RWPE2 (cell line): ENCODE measurements around the gene RHPN2.
"Not testable (repeated sequence)": the region's sequence is repeated elsewhere in the genome, so short reads cannot be mapped to it uniquely, and the experiment has no call there.

Source experiments
- ATAC-seq: fragments of 200-7000 bp; cut with Tn5 transposase; 3 replicates; pipeline ENCODE4 v1.9.1; 2021; ENCODE audit warnings: low read depth
- DNase-seq: peaks from one replicate; pipeline ENCODE4 v3.0.0-alpha.2; 2020; ENCODE audit warnings: low spot score
- H3K27ac ChIP-seq: fragments of 450-650 bp; 2 replicates; pipeline ENCODE4 v1.5.1; 2017; ENCODE audit warnings: mild to moderate bottlenecking; ENCODE audit not compliant: poor library complexity, severe bottlenecking
- H3K27me3 ChIP-seq: fragments of 250-450 bp; sonication (Bioruptor Pico); 2 replicates; pipeline ENCODE4 v1.5.1; 2021; ENCODE audit warnings: mild to moderate bottlenecking, moderate library complexity; ENCODE audit not compliant: insufficient read depth, poor library complexity, severe bottlenecking
- H3K36me3 ChIP-seq: fragments of 250-450 bp; sonication (Bioruptor Pico); 2 replicates; pipeline ENCODE4 v1.5.1; 2020; ENCODE audit warnings: low read depth, mild to moderate bottlenecking, moderate library complexity
- H3K4me1 ChIP-seq: fragments of 250-450 bp; sonication (Bioruptor Pico); 2 replicates; pipeline ENCODE4 v1.5.1; 2021; ENCODE audit warnings: mild to moderate bottlenecking, moderate library complexity; ENCODE audit not compliant: insufficient read depth, poor library complexity, severe bottlenecking
- H3K4me3 ChIP-seq: fragments of 250-450 bp; sonication (Bioruptor Pico); 2 replicates; pipeline ENCODE4 v1.5.1; 2021; ENCODE audit warnings: mild to moderate bottlenecking, moderate library complexity; ENCODE audit not compliant: severe bottlenecking
- H3K9me3 ChIP-seq: fragments of 250-450 bp; sonication (Bioruptor Pico); 2 replicates; pipeline ENCODE4 v1.5.1; 2021; ENCODE audit warnings: mild to moderate bottlenecking, moderate library complexity; ENCODE audit not compliant: severe bottlenecking
- TF ChIP-seq, protein P1 (sequence below): fragments of 450-650 bp; IDR thresholded peaks from one replicate; pipeline ENCODE4 v1.5.1; 2017; ENCODE audit warnings: mild to moderate bottlenecking, moderate library complexity; ENCODE audit not compliant: poor library complexity, severe bottlenecking

Gene RHPN2

DNA sequence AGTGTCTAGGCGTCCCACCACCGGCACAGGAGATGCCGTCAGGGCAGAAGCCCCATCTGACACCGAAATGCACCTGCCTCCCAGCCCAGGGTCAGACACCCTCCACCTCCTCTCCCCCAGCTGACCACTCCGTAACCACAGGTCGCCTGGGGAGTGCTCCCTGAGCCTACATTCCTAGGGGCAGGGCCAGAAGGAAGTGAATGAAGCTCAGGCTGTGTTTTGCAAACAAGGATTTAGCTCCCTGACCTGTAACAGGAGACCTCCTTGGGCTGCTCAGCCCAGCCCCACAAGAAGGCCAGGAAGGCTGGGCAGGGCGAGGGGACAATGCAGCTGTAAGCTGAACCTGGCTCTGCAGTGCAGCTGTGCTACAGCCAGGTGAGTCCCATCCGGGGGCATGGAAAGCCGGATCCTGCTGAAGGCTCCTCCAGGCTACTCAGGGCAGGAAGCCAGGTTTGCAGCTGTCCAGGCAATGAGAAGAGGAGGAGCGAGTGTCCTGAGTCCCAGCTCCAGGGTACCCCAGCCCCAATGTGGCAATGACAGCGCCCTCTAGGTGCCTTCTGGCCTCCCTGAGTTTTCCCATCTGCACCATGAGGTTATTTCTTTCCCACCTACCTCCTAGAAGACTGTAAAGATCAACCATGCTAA is 42.1 kb downstream of the RHPN2 start:
- DNase-seq: no peak
- Histone ChIP-seq H3K9me3 (no peaks in the 10 kb centered on the region), H3K27ac (no peak overlapping the region), H3K4me1 (no peaks in the 10 kb centered on the region), H3K36me3 (peaks cover 8% of the 10 kb centered on the region; the same call in 1 of the 2 replicates), H3K27me3 (no peaks in the 10 kb centered on the region), H3K4me3 (no peak overlapping the region)
- TF ChIP-seq, protein P1, sequence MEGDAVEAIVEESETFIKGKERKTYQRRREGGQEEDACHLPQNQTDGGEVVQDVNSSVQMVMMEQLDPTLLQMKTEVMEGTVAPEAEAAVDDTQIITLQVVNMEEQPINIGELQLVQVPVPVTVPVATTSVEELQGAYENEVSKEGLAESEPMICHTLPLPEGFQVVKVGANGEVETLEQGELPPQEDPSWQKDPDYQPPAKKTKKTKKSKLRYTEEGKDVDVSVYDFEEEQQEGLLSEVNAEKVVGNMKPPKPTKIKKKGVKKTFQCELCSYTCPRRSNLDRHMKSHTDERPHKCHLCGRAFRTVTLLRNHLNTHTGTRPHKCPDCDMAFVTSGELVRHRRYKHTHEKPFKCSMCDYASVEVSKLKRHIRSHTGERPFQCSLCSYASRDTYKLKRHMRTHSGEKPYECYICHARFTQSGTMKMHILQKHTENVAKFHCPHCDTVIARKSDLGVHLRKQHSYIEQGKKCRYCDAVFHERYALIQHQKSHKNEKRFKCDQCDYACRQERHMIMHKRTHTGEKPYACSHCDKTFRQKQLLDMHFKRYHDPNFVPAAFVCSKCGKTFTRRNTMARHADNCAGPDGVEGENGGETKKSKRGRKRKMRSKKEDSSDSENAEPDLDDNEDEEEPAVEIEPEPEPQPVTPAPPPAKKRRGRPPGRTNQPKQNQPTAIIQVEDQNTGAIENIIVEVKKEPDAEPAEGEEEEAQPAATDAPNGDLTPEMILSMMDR: no peak
- no peak for ATAC-seq

DNA sequence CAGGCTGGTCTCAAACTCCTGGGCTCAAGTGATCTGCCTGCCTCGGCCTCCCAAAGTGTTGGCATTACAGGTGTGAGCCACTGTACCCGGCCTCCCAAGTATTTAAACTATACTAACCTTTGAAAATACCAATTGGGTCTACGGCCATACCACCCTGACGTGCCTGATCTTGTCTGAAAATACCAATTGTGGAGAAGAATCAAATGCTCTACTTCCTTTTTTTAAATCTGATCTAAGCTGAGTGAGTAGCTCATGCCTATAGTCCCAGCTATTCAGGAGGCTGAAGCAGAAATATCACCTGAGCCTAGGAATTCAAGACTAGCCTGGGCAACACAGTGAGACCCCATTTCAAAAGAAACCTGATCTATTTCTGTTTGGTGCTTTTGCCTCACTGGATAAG is 53.8 kb downstream of the RHPN2 start:
- H3K27me3 ChIP-seq, H3K36me3 ChIP-seq, H3K9me3 ChIP-seq, DNase-seq, H3K27ac ChIP-seq, H3K4me3 ChIP-seq, H3K4me1 ChIP-seq: not testable (repeated sequence)
- ATAC-seq: peak; percentile 48; the same call in 2 of the 3 replicates

DNA sequence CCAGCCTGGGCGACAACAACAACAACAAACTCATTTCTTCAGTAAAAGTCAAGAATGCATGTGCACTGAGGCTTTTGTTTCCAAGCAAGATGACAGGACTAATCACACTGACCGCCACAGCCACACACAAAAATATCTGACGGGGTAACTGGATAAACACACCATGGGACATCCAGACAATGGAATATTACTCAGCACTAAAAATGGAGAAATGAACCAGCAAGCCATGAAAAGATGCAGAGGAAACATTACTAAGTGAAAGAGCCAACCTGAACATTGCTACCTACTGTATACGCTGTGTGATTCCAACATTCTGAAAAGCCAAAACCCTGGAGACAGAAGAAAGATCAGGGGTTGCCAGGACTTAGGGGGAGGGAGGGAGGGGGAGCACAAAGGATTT is 56.0 kb downstream of the RHPN2 start:
- ATAC-seq (no peak), DNase-seq (no peak)
- TF ChIP-seq, protein P1: no peak
- H3K27ac ChIP-seq: no peak overlapping the region
- no peaks in the 10 kb centered on the region for H3K4me1 ChIP-seq
- H3K36me3 ChIP-seq: peaks cover 9% of the 10 kb centered on the region; the same call in 1 of the 2 replicates
- no peak overlapping the region for H3K4me3 ChIP-seq
- H3K9me3 ChIP-seq: no peaks in the 10 kb centered on the region
- no peaks in the 10 kb centered on the region for H3K27me3 ChIP-seq

DNA sequence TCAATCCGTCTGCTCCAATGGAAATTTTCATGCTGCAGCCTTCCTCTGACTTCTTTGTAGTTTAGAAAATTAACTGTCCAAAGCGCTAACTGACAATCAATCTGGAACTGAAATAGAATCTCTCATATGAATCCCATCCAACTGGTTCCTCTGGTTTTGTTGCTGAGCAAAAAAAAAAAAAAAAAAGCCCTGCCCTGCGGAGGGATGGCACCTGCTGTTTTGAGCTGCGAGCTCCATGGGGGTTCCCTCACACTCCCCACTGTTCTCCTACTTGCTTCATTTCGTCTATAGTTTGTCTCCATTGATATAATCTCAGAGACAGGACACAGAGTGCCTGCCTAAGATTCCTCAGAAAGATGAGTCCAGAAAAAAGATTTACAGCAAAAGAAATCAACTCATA is 59.2 kb downstream of the RHPN2 start:
- Histone ChIP-seq H3K4me3 (no peak overlapping the region), H3K27ac (no peak overlapping the region), H3K4me1 (no peaks in the 10 kb centered on the region), H3K27me3 (no peaks in the 10 kb centered on the region), H3K9me3 (no peaks in the 10 kb centered on the region), H3K36me3 (peaks cover 5% of the 10 kb centered on the region)
- no peak for DNase-seq
- no peak for ATAC-seq
- TF ChIP-seq, protein P1: no peak

DNA sequence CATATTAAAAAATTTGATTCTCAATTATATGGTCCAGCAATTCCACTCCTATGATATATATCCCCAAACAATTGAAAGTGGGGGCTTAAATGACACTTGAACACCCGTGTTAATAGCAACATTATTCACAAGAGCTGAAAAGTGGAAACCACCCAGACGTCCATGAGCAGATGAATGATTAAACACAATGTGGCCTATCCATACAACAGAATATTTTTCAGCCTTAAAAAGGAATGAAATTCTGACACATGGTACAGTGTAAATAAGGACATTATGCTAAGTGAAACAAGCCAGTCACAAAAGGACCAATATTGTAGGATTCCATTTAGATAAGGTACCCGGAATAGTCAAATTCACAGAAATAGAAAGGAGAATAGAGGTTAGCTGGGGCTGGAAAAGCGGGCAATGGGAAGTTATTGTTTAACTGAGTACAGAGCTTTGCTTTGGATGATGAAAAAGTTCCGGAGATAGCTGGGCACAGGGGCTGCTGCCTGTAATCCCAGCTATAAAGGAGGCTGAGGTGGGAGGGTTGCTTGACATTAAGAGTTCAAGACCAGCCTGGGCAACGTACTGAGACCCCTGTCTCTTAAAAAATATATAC is 61.2 kb downstream of the RHPN2 start:
- H3K27ac ChIP-seq, DNase-seq, H3K4me1 ChIP-seq, H3K4me3 ChIP-seq, H3K36me3 ChIP-seq, ATAC-seq, H3K9me3 ChIP-seq, H3K27me3 ChIP-seq: not testable (repeated sequence)

DNA sequence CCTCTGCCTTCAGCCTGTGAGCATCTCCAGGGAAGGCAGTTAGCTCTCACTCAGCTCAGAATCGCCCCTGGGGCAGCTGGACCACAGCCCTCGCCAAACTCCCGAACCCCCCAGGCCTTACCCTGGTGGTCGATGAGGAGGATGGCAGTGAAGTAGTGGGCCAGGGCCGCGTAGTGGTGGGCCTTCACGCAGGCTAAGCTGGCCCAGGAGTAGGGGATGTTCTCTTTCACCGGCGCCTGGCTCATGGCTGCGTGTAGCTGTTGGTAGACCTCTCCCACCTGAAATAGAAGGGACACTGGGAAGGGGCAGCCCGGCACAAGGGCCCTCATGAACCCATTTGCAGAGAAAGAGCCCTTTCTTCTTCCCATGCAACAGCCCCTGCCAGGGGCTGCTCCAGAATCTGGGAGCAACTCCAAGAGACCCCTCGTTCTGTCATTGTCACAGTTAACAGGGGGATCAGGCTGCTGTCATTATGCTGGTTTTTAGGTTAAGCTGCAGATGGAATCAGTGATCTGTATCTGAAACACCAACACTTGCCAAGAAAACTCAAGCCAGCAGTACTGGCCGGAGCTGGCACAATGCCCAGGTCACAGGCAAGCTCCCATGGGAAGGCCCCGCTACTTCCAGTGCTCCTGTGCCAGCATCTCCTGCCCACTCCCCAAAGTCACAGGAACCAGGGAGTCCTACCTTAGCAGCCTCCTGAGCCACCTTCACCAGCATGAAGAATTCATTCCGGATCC is 62.4 kb downstream of the RHPN2 start:
- not testable (repeated sequence) for ATAC-seq, H3K27ac ChIP-seq, H3K4me3 ChIP-seq, H3K9me3 ChIP-seq, H3K4me1 ChIP-seq, H3K36me3 ChIP-seq, H3K27me3 ChIP-seq, DNase-seq
